Panc1 (cell line): ENCODE measurements around the gene NCOA4. TPM values are rescaled to one million over a fixed set of nuclear protein-coding genes. Genes with fewer than 3 reads are reported as not detected.

ENCODE experiments used
- ATAC-seq: fragments of 200-7000 bp; cut with Tn5 transposase; 2 replicates; pipeline ENCODE4 v1.9.1; 2020; ENCODE audit warnings: mild to moderate bottlenecking, moderate library complexity
- BruUV-seq: library from RNA; stranded (reverse); fragments of 400-500 nt; replicated peaks from 2 replicates; lab custom pipeline; 2021; lab: Mats Ljungman, UMichigan
- CTCF ChIA-PET: fragments of 300-600 bp; sonication (Branson Sonifier 250); formaldehyde crosslinking; loops from one replicate; lab custom pipeline; 2022; ENCODE audit warnings: antibody characterized with exemption; lab: Charles Lee
- POLR2A ChIA-PET: fragments of 300-600 bp; sonication (Branson Sonifier 250); formaldehyde crosslinking; loops from one replicate; lab custom pipeline; 2022; ENCODE audit warnings: antibody characterized with exemption; lab: Charles Lee
- DNase-seq: peaks from one replicate; pipeline ENCODE4 v3.0.0-alpha.2; 2010; ENCODE audit warnings: low read depth, low spot score
- H3K27ac ChIP-seq: 2 replicates; pipeline ENCODE4 v1.5.1; 2011; ENCODE audit warnings: mild to moderate bottlenecking, low read length, inconsistent platforms
- H3K27me3 ChIP-seq: fragments of 200-500 bp; sonication (Bioruptor generic); 2 replicates; pipeline ENCODE4 v1.6.0; 2014; ENCODE audit warnings: low read length, inconsistent platforms; ENCODE audit not compliant: control insufficient read depth, insufficient read depth
- H3K36me3 ChIP-seq: fragments of 200-500 bp; sonication (Bioruptor generic); 2 replicates; pipeline ENCODE4 v1.5.1; 2014; ENCODE audit warnings: inconsistent platforms, mild to moderate bottlenecking, low read length, moderate library complexity; ENCODE audit not compliant: control insufficient read depth, insufficient read depth
- H3K4me1 ChIP-seq: 2 replicates; pipeline ENCODE4 v1.5.1; 2011; ENCODE audit warnings: inconsistent platforms, mild to moderate bottlenecking, low read length, moderate library complexity; ENCODE audit not compliant: control insufficient read depth, insufficient read depth
- H3K4me3 ChIP-seq, 2 experiments: 2 replicates each; pipeline ENCODE4 v1.5.1; 2011 to 2012; ENCODE audit warnings: low read depth in 2 of 2, low read length in 2 of 2, mild to moderate bottlenecking in 2 of 2, inconsistent platforms in 1 of 2, moderate library complexity in 1 of 2
- H3K9me3 ChIP-seq: fragments of 200-500 bp; sonication (Bioruptor generic); 2 replicates; pipeline ENCODE4 v1.5.1; 2014; ENCODE audit warnings: low read depth, mild to moderate bottlenecking, inconsistent platforms, low read length, moderate library complexity; ENCODE audit not compliant: control insufficient read depth, insufficient read depth
- CTCF ChIP-seq: fragments of 450-650 bp; IDR thresholded peaks from 2 replicates; pipeline ENCODE4 v1.5.1; 2017; ENCODE audit warnings: mild to moderate bottlenecking
- POLR2AphosphoS5 ChIP-seq: IDR thresholded peaks from 2 replicates; pipeline ENCODE4 v1.6.1; 2012; ENCODE audit warnings: mild to moderate bottlenecking, low read depth, low read length, moderate library complexity
- REST ChIP-seq, 2 experiments: IDR thresholded peaks; 2 replicates each; pipeline ENCODE4 v1.6.1; 2011 to 2012; ENCODE audit warnings: low read depth in 2 of 2, control low read depth in 1 of 2, low read length in 1 of 2, mild to moderate bottlenecking in 1 of 2, moderate library complexity in 1 of 2; ENCODE audit not compliant: insufficient read depth in 1 of 2
- SIN3A ChIP-seq: IDR thresholded peaks from 2 replicates; pipeline ENCODE4 v1.6.1; 2012; ENCODE audit warnings: low read depth, mild to moderate bottlenecking, low read length, moderate library complexity, borderline replicate concordance; ENCODE audit not compliant: insufficient read depth
- TCF7L2 ChIP-seq: IDR thresholded peaks from 2 replicates; pipeline ENCODE4 v1.6.1; 2011; ENCODE audit warnings: mild to moderate bottlenecking, low read depth, low read length, inconsistent platforms
- in situ Hi-C: cut with HindIII; loops from 2 replicates; pipeline ENCODE4 v1.10.0; 2016; ENCODE audit warnings: low sequenced_read_pairs, low pct_unique_long_range_greater_than_20kb
- intact Hi-C: fragments of 100-400 bp; cut with micrococcal nuclease; formaldehyde crosslinking; loops from one replicate; pipeline ENCODE4 v1.10.0; 2022; ENCODE audit not compliant: unreplicated experiment
- total RNA-seq: library from RNA; stranded (reverse); gene quantifications from one replicate; pipeline ENCODE4 v1.2.1, GENCODE V29; 2021; ENCODE audit not compliant: unreplicated experiment

Gene NCOA4
- total RNA-seq, 1 experiment from 2014 or later: 119 TPM

- no TSS peak for BruUV-seq
- no peak overlapping the region for H3K27ac ChIP-seq
- ATAC-seq (no peak), DNase-seq (no peak)
- ChIA-PET CTCF (no interaction called here), POLR2A (no interaction called here)
- TF ChIP-seq REST (IDR thresholded peaks at IDR 0.05; ENCODE audit: insufficient read depth in 1 of 2, low read depth in 2 of 2, low read length in 1 of 2) (no peak), SIN3A (no peak), POLR2AphosphoS5 (no peak), CTCF (no peak), TCF7L2 (no peak)
- no peaks in the 10 kb centered on the region for H3K27me3 ChIP-seq
- no peak overlapping the region for H3K4me3 ChIP-seq
- in situ Hi-C loops: no loop called here
- intact Hi-C loops: no loop called here
- H3K4me1 ChIP-seq: no peaks in the 10 kb centered on the region
- H3K9me3 ChIP-seq: no peaks in the 10 kb centered on the region
- H3K36me3 ChIP-seq: peaks cover 48% of the 10 kb centered on the region
Measured at GRCh38 chr10:46012746-46013145, 17.7 kb downstream of the NCOA4 start.

- in situ Hi-C loops (no loop called here), intact Hi-C loops (no loop called here)
- no peak for DNase-seq
- TF ChIP-seq TCF7L2: no peak
- TF ChIP-seq SIN3A: no peak
- TF ChIP-seq POLR2AphosphoS5: 0 out of 2 replicates have a peak, but pooled peaks have one; percentile 27
- TF ChIP-seq CTCF: no peak
- no peak for TF ChIP-seq REST (IDR thresholded peaks at IDR 0.05; ENCODE audit: insufficient read depth in 1 of 2, low read depth in 2 of 2, low read length in 1 of 2)
- no peak for ATAC-seq
- Histone ChIP-seq H3K4me3 (no peak overlapping the region), H3K36me3 (peaks cover 39% of the 10 kb centered on the region), H3K27ac (no peak overlapping the region), H3K9me3 (no peaks in the 10 kb centered on the region), H3K27me3 (no peaks in the 10 kb centered on the region), H3K4me1 (no peaks in the 10 kb centered on the region)
- ChIA-PET CTCF (no interaction called here), POLR2A (no interaction called here)
- no TSS peak for BruUV-seq
Measured at GRCh38 chr10:46006219-46006618, 24.2 kb downstream of the NCOA4 start.
